BE2C (cell line): Measurements from ENCODE around the gene ANLN.

Source experiments
- DNase-seq: peaks from one replicate; pipeline ENCODE4 v3.0.0-alpha.2; 2020
- H3K27me3 ChIP-seq: fragments of 250-450 bp; sonication (Bioruptor Pico); 2 replicates; pipeline ENCODE4 v1.5.1; 2020; ENCODE audit warnings: mild to moderate bottlenecking
- H3K36me3 ChIP-seq: fragments of 250-450 bp; sonication (Bioruptor Pico); 2 replicates; pipeline ENCODE4 v1.5.1; 2020; ENCODE audit warnings: mild to moderate bottlenecking
- H3K4me1 ChIP-seq: fragments of 250-450 bp; sonication (Bioruptor Pico); 2 replicates; pipeline ENCODE4 v1.5.1; 2020
- H3K4me3 ChIP-seq: 2 replicates; pipeline ENCODE4 v1.5.1; 2011; ENCODE audit warnings: low read depth, low read length
- H3K9me3 ChIP-seq: fragments of 250-450 bp; sonication (Bioruptor Pico); 2 replicates; pipeline ENCODE4 v1.5.1; 2020
- TF ChIP-seq, protein P1 (sequence below): IDR thresholded peaks from 2 replicates; pipeline ENCODE4 v1.5.1; 2012; ENCODE audit warnings: mild to moderate bottlenecking, low read depth, low read length

ANLN gene

DNA sequence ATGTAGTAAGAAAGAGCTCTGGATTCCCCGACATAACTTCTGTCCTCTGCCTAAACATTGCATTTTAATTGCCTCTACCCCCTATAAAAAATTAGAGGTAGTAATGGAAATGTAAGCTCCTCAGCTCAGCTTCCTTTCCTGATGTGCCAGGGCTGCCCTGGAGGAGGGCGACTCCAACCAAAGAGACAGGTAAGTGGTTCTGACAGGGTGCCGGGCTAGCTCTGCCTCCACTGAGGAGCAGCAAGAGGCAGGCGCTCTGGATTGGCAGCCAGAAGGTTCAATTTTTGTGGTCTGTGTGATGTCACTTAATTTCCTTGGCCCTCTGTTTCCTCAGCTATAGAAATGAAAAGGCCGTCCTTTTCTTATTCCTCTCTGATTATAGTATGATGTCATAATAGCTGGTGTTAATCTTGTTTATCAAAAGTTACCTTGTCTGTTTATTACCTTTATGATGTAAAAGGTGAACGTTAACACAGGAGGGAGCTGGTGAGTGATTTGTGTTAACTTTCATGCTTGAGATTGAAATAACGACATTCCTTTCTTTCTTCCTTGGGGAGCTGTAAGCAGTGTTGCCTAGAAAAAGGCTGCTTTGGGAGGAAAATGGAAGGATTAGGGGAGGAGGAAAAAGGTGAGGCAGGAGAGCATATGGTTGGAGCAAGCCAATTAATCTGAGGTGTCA is 51.8 kb downstream of the ANLN start:
- no peak overlapping the region for H3K4me3 ChIP-seq
- no peaks in the 10 kb centered on the region for H3K9me3 ChIP-seq
- H3K27me3 ChIP-seq: no peaks in the 10 kb centered on the region
- TF ChIP-seq, protein P1, sequence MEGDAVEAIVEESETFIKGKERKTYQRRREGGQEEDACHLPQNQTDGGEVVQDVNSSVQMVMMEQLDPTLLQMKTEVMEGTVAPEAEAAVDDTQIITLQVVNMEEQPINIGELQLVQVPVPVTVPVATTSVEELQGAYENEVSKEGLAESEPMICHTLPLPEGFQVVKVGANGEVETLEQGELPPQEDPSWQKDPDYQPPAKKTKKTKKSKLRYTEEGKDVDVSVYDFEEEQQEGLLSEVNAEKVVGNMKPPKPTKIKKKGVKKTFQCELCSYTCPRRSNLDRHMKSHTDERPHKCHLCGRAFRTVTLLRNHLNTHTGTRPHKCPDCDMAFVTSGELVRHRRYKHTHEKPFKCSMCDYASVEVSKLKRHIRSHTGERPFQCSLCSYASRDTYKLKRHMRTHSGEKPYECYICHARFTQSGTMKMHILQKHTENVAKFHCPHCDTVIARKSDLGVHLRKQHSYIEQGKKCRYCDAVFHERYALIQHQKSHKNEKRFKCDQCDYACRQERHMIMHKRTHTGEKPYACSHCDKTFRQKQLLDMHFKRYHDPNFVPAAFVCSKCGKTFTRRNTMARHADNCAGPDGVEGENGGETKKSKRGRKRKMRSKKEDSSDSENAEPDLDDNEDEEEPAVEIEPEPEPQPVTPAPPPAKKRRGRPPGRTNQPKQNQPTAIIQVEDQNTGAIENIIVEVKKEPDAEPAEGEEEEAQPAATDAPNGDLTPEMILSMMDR: no peak
- H3K4me1 ChIP-seq: no peaks in the 10 kb centered on the region
- DNase-seq: no peak
- H3K36me3 ChIP-seq: peaks cover 58% of the 10 kb centered on the region

GRCh38 chr7:36448781-36449379 is 59.2 kb downstream of the ANLN start:
- TF ChIP-seq, protein P1: no peak
- Histone ChIP-seq H3K36me3 (peaks cover 59% of the 10 kb centered on the region), H3K4me1 (no peaks in the 10 kb centered on the region), H3K9me3 (no peaks in the 10 kb centered on the region), H3K27me3 (no peaks in the 10 kb centered on the region), H3K4me3 (no peak overlapping the region)
- no peak for DNase-seq

- H3K9me3 ChIP-seq: no peaks in the 10 kb centered on the region
- no peaks in the 10 kb centered on the region for H3K27me3 ChIP-seq
- DNase-seq: no peak
- TF ChIP-seq, protein P1: no peak
- peaks cover 61% of the 10 kb centered on the region for H3K36me3 ChIP-seq
- no peaks in the 10 kb centered on the region for H3K4me1 ChIP-seq
- H3K4me3 ChIP-seq: no peak overlapping the region
Measured at GRCh38 chr7:36449685-36450084, 60.0 kb downstream of the ANLN start.

GRCh38 chr7:36453769-36454168 is 64.1 kb downstream of the ANLN start:
- Histone ChIP-seq H3K27me3 (no peaks in the 10 kb centered on the region), H3K36me3 (peaks cover 47% of the 10 kb centered on the region), H3K4me1 (no peaks in the 10 kb centered on the region), H3K4me3 (no peak overlapping the region), H3K9me3 (no peaks in the 10 kb centered on the region)
- DNase-seq: no peak
- TF ChIP-seq, protein P1: no peak

- H3K27me3 ChIP-seq: no peaks in the 10 kb centered on the region
- no peak for DNase-seq
- TF ChIP-seq, protein P1: no peak
- H3K9me3 ChIP-seq: no peaks in the 10 kb centered on the region
- H3K36me3 ChIP-seq: peaks cover 34% of the 10 kb centered on the region
- H3K4me3 ChIP-seq: no peak overlapping the region
- H3K4me1 ChIP-seq: no peaks in the 10 kb centered on the region
Measured at GRCh38 chr7:36455646-36456045, 66.0 kb downstream of the ANLN start.

GRCh38 chr7:36456138-36456537 is 66.5 kb downstream of the ANLN start:
- no peak for DNase-seq
- TF ChIP-seq, protein P1: no peak
- Histone ChIP-seq H3K4me3 (no peak overlapping the region), H3K4me1 (no peaks in the 10 kb centered on the region), H3K27me3 (no peaks in the 10 kb centered on the region), H3K9me3 (no peaks in the 10 kb centered on the region), H3K36me3 (peaks cover 29% of the 10 kb centered on the region)
